ENCODE measurements around the gene PDLIM1. TPM values are rescaled to one million over a fixed set of nuclear protein-coding genes. Genes with fewer than 3 reads are reported as not detected.
"Not testable (repeated sequence)": the region's sequence is repeated elsewhere in the genome, so short reads cannot be mapped to it uniquely, and the experiment has no call there.

Gene PDLIM1
- polyA plus RNA-seq, 1 donor (not counting 4 experiments of a cell fraction or from before 2014, with no cell fraction given): 298 TPM

DNA sequence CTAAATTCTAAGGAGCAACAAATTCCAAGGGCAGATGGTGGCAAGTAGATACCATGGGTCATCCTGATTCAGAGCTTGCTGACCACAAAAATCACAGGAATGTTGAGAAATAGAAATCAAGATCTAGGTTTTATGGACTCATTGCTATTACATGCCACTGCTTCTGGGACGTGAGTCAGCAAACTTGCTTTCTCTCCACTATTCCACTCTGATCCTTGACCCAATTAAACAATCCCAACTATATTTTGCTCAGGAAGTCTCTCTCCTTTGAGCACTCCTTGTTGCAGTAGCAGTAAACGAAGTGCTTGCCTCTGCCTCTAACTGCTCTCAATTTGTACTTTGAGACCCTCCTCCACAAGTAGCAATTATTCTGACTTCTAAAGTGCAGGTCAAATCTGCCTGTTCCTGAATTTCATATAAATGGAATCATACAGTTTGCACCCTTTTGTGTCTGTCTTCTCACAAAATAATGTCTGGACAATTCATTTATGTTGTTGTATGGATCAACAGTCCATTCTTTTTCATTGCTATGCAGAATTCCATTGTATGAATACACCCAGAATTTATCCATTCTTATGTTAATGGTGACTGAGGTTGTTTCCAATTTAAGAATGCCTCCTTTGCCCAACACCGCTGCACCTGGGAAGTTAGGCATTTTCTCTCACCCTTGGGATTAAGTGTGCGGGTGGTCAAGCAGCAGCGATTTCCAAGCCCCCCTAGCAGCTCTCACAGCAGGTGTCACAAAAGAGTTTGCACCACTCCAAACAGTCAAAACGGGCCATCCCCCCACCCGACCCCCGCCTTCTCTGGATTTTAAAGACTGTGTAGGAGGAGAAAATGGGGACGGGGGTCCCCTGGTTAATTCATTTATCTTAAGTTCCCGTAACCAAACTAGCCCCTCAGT, 60.8 kb downstream of the PDLIM1 start:
- peak overlapping the region; percentile 67 for H3K9ac ChIP-seq (ENCODE audit: control insufficient read depth, extremely low read depth, insufficient read depth, low read length)
- no peak for TF ChIP-seq EZH2 (IDR thresholded peaks at IDR 0.05; ENCODE audit: low read length)
- TF ChIP-seq, protein P1, sequence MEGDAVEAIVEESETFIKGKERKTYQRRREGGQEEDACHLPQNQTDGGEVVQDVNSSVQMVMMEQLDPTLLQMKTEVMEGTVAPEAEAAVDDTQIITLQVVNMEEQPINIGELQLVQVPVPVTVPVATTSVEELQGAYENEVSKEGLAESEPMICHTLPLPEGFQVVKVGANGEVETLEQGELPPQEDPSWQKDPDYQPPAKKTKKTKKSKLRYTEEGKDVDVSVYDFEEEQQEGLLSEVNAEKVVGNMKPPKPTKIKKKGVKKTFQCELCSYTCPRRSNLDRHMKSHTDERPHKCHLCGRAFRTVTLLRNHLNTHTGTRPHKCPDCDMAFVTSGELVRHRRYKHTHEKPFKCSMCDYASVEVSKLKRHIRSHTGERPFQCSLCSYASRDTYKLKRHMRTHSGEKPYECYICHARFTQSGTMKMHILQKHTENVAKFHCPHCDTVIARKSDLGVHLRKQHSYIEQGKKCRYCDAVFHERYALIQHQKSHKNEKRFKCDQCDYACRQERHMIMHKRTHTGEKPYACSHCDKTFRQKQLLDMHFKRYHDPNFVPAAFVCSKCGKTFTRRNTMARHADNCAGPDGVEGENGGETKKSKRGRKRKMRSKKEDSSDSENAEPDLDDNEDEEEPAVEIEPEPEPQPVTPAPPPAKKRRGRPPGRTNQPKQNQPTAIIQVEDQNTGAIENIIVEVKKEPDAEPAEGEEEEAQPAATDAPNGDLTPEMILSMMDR (optimal IDR thresholded peaks at IDR 0.05 in 1 of 3, IDR thresholded peaks at IDR 0.05 in 1 of 3, conservative IDR thresholded peaks at IDR 0.05 in 1 of 3; ENCODE audit: extremely low read depth in 1 of 3, insufficient read depth in 2 of 3, low read length in 3 of 3): no peak
- H3K4me3 ChIP-seq (ENCODE audit: control insufficient read depth in 2 of 3, extremely low read depth in 1 of 3, insufficient read depth in 2 of 3, low read depth in 1 of 3, low read length in 3 of 3): peak overlapping the region in 1 of 3 experiments; percentile 17
- no peaks in the 10 kb centered on the region for H4K20me1 ChIP-seq (ENCODE audit: control insufficient read depth, extremely low read depth, insufficient read depth, low read length)
- no peaks in the 10 kb centered on the region for H3K9me1 ChIP-seq (ENCODE audit: control insufficient read depth, extremely low read depth, insufficient read depth, low read length)
- H3K79me2 ChIP-seq (ENCODE audit: control insufficient read depth, insufficient read depth, low read length): no peaks in the 10 kb centered on the region
- H3K27ac ChIP-seq (ENCODE audit: control insufficient read depth, insufficient read depth, low read length): peak overlapping the region; percentile 88
- peaks cover 8 to 12% of the 10 kb centered on the region in 2 experiments for H3K36me3 ChIP-seq (ENCODE audit: control insufficient read depth in 2 of 2, extremely low read depth in 1 of 2, insufficient read depth in 2 of 2, low read length in 2 of 2)
- H3K9me3 ChIP-seq (ENCODE audit: control insufficient read depth, low read depth, low read length): no peaks in the 10 kb centered on the region
- dilution Hi-C loops (cut with MboI; ENCODE audit: extremely low pct_ligation_motif_present, low sequenced_read_pairs): no loop called here
- FAIRE-seq (peak; percentile 97), DNase-seq (ENCODE audit: low read depth, low spot score) (peak; percentile 83)
- no peaks in the 10 kb centered on the region for H3K27me3 ChIP-seq (ENCODE audit: control insufficient read depth, extremely low read depth, insufficient read depth, low read length)
- peak overlapping the region; percentile 75 for H3K4me2 ChIP-seq (ENCODE audit: control insufficient read depth, extremely low read depth, insufficient read depth, low read depth, low read length)
- no peak overlapping the region for H2AFZ ChIP-seq (ENCODE audit: control insufficient read depth, low read length)
- H3K4me1 ChIP-seq (ENCODE audit: control insufficient read depth, extremely low read depth, insufficient read depth, low read length): peaks cover 27% of the 10 kb centered on the region

DNA sequence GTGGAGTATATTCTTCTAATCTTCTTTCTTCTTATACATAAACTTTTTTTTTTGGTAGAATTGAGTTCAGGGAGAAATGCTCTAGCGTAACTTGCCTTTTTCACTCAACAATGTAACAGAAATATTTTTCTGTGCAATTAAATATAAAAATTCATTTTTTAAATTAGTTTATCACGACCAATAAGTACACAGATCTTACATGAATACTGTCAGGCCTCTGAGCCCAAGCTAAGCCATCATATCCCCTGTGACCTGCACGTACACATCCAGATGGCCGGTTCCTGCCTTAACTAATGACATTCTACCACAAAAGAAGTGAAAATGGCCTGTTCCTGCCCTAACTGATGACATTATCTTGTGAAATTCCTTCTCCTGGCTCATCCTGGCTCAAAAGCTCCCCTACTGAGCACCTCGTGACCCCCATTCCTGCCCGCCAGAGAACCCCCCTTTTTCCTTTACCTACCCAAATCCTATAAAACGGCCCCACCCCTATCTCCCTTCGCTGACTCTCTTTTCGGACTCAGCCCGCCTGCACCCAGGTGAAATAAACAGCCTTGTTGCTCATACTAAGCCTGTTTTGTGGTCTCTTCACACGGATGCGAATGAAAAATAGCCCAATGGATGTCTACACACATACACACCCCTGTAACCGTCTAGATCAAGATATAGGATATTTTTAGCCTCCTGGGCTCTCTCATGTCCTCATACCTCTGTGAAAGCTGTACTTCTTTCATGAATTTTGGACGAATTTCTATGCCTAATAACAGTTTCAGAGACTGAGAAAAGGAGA, 61.7 kb downstream of the PDLIM1 start:
- H3K79me2 ChIP-seq (ENCODE audit: control insufficient read depth, insufficient read depth, low read length); H3K27me3 ChIP-seq (ENCODE audit: control insufficient read depth, extremely low read depth, insufficient read depth, low read length); FAIRE-seq; H2AFZ ChIP-seq (ENCODE audit: control insufficient read depth, low read length); H4K20me1 ChIP-seq (ENCODE audit: control insufficient read depth, extremely low read depth, insufficient read depth, low read length); H3K9me1 ChIP-seq (ENCODE audit: control insufficient read depth, extremely low read depth, insufficient read depth, low read length); H3K4me3 ChIP-seq (ENCODE audit: control insufficient read depth in 2 of 3, extremely low read depth in 1 of 3, insufficient read depth in 2 of 3, low read depth in 1 of 3, low read length in 3 of 3); DNase-seq (ENCODE audit: low read depth, low spot score); H3K36me3 ChIP-seq (ENCODE audit: control insufficient read depth in 2 of 2, extremely low read depth in 1 of 2, insufficient read depth in 2 of 2, low read length in 2 of 2); dilution Hi-C loops (cut with MboI; ENCODE audit: extremely low pct_ligation_motif_present, low sequenced_read_pairs); H3K9me3 ChIP-seq (ENCODE audit: control insufficient read depth, low read depth, low read length): not testable (repeated sequence)
- Histone ChIP-seq H3K27ac (ENCODE audit: control insufficient read depth, insufficient read depth, low read length) (peak overlapping the region; percentile 88), H3K4me2 (ENCODE audit: control insufficient read depth, extremely low read depth, insufficient read depth, low read depth, low read length) (peak overlapping the region; percentile 75), H3K4me1 (ENCODE audit: control insufficient read depth, extremely low read depth, insufficient read depth, low read length) (peaks cover 27% of the 10 kb centered on the region), H3K9ac (ENCODE audit: control insufficient read depth, extremely low read depth, insufficient read depth, low read length) (peak overlapping the region; percentile 67)

Measured in keratinocyte (primary cell).